NCI-H187 treated with DMSO at 0.1 percent for 48 hours (cell line): Measurements from ENCODE around the gene NCS1.
"Not testable (repeated sequence)": the region's sequence is repeated elsewhere in the genome, so short reads cannot be mapped to it uniquely, and the experiment has no call there.

Source experiments
- DNase-seq: peaks from one replicate; lab custom pipeline; 2025; lab: John Stamatoyannopoulos, UW

The NCS1 gene

GRCh38 chr9:130237763-130238524 lies 65.7 kb downstream of the NCS1 start:
- DNase-seq = peak; percentile 70

GRCh38 chr9:130239363-130239695 lies 67.1 kb downstream of the NCS1 start:
- DNase-seq = no peak

GRCh38 chr9:130239741-130240241 lies 67.6 kb downstream of the NCS1 start:
- no peak for DNase-seq

- DNase-seq = peak; percentile 14
These were observed 68.4 kb downstream of the NCS1 start for GRCh38 chr9:130240410-130241197.

DNA sequence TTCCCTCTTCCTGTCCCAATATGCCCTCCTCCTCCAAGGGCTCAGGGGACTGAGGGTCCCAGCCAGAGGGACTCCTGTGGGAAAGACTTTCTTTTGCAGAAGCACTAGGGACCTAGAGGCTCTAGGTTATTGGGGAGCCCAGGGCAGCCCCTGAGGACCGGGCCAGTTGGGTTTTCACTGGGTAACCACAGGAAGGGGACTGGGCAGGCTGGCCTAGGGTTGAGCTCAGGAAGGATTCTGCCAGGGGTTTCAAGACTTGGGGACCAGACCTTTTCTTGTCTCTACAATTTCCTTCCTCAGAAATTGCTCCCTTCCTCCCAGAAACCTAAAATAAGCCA lies 69.0 kb downstream of the NCS1 start:
- DNase-seq = no peak

GRCh38 chr9:130242270-130243014 lies 70.2 kb downstream of the NCS1 start:
- DNase-seq = no peak

DNA sequence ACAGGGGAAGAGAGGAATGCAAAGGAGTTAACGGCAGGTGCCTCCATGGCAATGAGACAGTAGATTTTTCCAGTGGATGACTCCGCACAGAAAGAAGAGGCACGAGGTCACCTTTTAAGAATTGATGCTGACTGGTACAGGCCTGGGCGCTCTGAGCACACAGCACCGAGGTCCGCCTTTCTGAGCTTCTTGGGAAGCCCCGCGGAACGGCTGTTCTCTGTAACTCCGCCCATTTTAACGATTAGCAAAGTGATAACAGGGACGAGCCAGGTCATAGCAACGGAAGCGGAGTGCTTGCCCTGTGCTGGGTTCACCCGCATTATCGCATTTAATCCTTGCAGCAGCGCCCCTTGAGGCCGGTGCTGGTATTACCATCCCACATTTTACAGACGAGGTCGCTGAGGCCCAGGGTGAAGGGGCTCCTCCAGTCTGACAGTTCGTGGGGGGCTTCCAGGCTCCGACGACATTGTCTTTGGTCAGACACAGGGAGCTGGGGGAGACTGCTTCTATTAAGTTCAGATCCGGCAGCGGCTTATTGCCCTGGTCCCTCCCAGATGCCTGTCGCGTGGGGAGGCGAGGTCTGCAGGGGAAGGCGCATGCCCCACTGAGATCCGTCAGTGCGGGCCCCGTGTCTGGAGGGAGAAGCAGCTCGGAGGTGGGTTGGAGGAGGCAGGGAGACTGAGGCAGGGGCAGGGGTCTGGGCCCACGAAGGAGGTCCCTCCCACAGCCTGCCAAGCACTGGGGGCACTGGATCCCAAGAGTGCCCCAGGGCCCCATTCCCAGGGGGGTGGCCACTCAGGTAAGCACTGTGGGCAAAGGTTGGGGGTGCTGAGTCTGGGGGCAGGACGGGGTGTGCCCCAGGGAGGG lies 71.0 kb downstream of the NCS1 start:
- no peak for DNase-seq

DNA sequence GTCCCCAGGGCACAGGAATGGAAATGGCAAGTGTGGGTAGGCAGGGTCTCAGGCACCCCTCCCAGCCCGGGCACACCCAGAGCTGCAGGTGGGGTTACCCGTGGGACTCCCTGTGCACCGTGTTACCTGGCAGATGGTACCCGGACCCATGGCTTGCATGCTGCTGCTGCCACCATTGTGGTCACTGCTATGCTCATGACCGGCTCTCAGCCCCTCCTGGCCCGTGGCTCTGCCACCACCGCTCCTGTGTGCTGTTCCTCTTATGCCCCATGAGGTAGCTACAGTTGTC lies 71.6 kb downstream of the NCS1 start:
- DNase-seq = no peak

DNA sequence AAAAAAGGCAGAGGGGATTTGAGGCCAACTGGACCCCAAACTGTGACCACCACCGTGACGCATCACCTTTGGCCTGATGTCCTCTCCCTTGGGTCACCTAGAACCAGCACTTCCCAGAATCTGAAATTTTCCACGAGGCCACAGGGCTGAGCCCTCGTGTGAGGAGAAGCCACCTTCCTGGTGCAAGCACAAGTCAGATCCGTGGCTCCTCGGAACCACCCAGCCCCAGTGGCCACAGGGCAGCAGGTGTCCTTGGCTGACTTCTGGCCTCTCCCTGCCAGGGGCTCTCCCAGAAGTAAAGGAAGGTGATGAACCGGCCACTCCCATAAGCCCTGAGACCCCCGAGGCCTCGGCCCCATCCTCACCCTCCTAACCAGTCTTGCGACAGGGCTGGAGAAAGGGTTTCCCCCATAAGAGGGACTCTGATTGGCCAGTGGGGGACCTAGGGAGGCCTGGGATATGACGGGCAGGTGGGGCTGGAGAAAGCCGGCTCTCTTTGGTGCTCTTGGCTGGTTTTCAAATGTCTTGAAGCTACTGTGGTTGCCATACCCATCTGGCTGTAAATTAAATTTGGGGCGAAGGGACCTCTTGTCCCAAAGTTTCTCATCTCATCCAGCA lies 72.5 kb downstream of the NCS1 start:
- no peak for DNase-seq

GRCh38 chr9:130245474-130245873 lies 73.3 kb downstream of the NCS1 start:
- no peak for DNase-seq

DNA sequence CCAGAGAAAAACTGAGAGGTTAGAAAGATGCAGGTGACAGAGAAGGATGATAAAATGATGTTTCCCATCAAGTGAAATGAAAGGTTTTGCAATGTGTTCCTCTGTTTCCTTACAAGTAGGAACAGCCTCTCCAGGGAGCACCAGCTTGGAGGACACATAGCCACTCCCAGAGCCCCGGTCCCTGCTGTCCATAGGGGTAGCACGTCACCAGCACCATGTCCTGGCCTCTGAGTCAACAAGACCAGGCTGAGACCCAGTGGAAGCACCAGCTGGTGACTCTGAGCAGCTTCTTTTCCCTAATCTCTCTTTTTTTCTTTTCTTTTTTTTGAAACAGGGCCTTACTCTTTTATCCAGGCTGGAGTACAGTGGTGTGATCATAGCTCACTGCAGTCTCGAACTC lies 73.9 kb downstream of the NCS1 start:
- DNase-seq = no peak

GRCh38 chr9:130254747-130255630 lies 82.8 kb downstream of the NCS1 start:
- no peak for DNase-seq

DNA sequence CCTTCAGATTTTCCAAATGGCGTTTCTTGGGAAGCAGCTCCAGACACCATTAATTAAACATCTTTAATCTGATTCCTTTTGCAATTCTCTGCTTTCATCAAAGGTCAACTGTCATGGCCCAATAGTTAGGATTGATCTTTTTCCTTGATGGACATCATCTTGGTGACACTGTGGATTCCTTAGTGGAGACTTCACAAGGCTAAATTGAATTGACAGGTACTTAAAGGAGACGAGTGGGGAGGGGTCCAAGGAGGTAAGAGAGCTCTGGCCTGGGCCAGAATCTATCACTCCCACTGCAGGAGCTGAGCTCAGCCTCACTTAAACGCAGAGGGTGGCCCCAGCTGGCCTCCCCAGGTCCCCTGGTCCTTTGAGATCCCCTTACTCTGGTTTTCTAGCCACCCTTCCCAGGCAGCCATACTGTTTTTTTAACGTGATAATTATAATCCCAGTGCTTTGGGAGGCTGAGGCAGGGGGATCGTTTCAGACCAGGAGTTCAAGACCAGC lies 83.5 kb downstream of the NCS1 start:
- no peak for DNase-seq

GRCh38 chr9:130256644-130257043 lies 84.4 kb downstream of the NCS1 start:
- no peak for DNase-seq

- DNase-seq = not testable (repeated sequence)
These were observed 85.9 kb downstream of the NCS1 start for GRCh38 chr9:130258137-130258536.

DNA sequence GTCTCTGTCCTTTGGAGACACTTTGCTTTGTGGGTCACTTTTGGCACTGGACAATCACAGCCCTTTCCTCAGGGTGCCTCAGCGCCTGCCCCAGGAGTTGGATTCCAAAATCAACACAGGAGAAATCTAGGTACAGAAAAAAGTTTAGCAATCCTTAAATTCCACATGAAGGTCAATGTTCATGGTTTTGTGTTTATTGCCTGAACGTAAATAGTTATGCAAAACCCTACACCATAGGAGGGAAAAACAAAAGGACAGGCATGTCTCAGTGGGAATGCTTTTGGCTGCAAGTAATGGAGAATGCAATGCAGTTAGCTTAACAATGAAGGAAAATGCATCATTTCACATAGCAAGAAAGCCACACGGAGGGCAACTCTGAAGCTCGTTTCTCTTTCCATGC lies 86.8 kb downstream of the NCS1 start:
- DNase-seq = no peak

- no peak for DNase-seq
These were observed 88.9 kb downstream of the NCS1 start for GRCh38 chr9:130260816-130261765.

DNA sequence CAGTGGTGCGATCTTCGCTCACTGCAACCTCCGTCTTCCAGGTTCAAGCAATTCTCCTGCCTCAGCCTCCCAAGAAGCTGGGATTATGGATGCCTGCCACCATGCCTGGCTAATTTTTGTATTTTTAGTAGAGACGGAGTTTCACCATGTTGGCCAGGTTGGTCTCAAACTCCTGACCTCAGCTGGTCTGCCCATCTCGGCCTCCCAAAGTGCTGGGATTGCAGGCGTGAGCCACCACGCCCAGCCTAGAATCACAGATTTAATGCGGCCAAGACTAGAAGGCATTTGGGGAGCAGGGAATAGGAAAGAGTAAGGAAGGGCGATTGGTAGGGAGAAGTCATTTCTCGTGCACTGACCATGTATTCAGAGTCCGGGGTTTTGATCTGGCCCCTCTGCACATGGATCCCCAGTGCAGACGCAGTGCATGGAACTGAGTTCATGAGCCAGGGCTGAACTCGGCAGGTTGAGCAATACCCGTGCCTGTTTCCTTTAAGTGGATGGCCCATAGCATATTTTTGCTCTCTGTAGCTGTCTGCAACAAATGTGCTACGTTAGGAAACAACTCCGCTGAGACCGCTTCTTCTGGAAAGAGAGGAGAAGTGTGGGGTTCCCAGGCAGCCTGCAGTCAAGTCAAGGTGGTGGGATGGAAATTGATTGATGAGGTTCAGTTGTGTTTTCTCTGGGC lies 90.0 kb downstream of the NCS1 start:
- DNase-seq = no peak

DNA sequence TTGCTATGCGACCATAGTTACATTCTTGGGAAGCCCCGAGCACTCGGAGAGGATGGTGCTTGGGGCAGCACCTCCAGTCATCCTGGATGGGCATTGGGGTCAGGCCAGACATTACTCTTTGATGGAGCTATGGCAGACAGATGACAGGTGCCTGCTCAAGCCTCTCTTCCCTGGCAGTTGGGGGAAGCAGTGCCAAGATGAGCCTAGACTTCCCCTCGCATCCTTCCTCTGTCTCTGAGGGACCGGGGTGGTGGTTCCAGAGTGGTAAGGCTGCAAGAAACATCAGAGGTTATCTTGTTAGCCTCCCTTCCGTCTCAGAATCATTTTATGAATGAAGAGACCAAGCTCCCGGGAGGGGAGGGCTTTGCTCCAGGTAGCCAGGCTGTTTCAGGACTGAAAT lies 90.6 kb downstream of the NCS1 start:
- DNase-seq = no peak
